LHCN-M2 (cell line): Measurements from ENCODE around the gene ASPN. TPM values are rescaled to one million over a fixed set of nuclear protein-coding genes. Genes with fewer than 3 reads are reported as not detected.
"Not testable (repeated sequence)": the region's sequence is repeated elsewhere in the genome, so short reads cannot be mapped to it uniquely, and the experiment has no call there.

Experiments used
- DNase-seq: peaks from one replicate; pipeline ENCODE4 v3.0.0-alpha.2; 2012; ENCODE audit warnings: low read depth
- total RNA-seq: library from RNA; depleted of rRNA; stranded (reverse); fragments of >200 nt; gene quantifications from 2 replicates; pipeline ENCODE4 v1.2.3, GENCODE V29; 2014; rRNA removed

ASPN gene
- total RNA-seq, 1 experiment from 2014 or later, result not detected

DNA sequence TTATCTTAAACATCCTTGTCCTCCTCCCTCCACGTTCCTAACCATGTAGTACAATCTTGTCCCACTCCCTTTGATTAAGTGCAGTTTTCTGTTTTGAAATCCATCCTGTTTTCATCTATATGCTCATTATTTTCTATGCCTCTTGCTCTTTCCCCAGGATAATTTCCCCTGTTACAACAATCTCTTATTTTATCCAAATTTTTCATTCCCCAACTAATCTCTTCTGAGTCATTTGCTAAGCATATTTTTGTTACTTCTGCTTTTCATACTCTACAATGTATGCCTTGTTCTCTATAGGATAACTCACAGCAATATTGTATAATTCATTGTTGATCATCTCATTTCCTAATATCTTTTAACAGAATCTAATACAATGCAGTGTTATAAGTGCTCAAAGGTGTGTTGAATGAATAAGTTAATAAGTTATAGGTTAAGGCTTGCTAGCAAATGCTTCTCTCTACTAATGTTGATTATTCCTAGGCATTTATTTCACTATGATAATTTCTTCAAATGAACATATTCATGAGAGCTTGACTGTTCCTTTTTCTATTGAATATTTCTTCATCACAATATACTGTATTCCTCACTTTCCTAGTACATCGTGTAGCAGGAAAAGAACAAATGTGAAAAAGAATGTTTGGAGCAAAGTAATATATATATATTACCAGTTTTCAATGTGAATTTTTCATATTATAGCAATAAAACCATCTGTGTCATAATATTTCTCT is 59.5 kb downstream of the ASPN start:
- DNase-seq, result no peak

DNA sequence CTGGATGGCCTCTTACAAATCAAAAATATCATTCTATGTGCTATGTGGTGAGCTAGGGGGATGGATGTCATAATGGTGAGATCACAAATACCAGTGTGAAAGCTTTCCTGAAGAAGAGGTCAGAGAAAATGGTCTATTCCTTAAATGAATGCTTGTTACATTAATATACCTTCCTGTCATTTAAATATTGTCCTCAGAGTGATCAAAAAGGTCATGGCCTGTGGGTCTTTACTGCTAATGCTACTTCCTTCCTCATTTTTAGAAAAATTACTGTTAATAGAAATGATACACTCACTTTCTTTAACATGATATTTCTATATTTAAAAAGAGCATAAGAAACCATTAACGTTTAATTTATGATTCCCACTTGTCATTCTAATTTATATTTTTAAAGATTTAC is 67.7 kb downstream of the ASPN start:
- no peak for DNase-seq

DNA sequence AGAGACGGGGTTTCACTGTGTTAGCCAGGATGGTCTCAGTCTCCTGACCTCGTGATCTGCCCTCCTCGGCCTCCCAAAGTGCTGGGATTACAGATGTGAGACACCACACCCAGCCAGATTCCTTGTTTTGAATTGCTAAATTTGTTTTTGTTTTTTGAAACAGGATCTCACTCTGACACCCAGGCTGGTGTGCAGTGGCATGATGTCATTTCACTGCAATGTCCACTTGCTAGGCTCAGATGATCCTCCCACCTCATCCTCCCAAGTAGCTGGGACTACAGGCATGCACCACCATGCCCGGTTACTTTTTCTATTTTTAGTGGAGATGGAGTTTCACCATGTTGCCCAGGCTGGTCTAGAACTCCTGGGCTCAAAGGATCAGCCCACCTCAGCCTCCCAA is 71.1 kb downstream of the ASPN start:
- DNase-seq, result not testable (repeated sequence)

DNA sequence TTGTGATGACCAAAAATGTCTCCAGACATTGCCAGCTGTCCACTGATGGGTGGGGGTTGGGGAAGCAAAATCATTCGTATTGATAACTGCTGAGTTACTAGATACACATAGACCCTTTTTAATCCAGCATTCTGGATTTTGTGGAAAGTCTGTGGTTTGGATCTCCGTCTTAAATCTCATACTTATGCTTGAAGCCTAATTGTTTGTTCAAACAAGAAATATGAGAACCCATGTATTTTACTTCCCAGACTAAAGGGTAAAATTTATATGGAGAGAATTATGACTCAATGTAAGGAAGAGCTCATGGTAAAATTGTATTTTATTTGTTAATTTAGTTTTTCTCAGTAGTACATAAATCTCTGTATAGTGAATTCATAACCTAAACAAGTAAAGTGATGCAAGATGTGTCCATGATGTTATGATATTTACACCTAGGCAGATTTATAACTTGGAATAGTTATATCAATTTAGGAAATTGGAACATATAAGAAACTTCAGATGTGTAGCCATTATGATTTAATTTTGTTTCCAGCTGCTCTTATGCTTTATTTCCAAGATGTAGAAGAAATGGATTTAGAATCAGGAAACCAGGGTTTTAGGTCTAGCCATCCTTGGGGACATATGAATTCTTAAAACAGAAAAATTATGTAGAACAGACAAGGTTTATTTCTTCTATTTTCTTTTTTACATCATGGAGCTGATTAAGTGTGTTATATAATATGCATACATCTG is 73.4 kb downstream of the ASPN start:
- no peak for DNase-seq

DNA sequence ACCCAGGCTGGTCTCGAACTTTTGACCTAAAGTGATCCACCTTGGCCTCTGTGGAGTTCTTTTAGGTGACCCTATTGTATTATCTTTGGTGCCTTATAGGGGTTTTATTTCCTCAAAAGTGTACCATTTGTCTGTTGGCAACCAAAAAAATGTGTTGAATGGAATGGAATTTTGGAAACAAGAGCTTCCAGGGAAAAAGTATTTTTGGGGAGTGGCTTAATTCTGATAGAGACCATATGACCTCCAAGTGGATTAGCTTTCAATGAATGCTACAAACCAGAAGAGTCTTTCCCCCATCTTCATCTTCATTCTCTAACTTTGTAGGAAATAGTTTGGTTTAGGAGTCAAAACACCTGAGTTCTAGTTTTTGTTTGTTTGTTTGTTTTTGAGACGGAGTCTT is 74.5 kb downstream of the ASPN start:
- no peak for DNase-seq

DNA sequence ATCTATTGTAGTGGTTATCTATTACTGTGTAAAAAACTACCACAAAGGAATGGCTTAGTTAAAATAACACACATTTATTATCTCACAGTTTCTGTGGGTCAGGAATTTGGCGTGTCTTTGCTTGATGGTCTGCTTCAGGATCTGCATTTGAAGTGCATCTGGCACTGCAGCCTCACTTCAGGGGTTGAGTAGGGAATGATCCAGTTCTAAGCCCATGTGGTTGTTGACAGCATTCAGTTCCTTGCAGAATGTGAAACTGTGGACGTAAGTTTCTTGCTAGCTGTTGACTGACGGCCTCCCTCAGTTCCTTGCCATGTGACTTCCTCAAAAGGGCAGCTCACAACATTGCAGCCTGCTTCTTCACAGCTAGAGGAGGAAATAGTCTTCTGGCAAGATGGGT is 75.8 kb downstream of the ASPN start:
- DNase-seq, result no peak

Other genes with a start within 250 kb of the ASPN start
- 179 and 183 TPM in 2 replicates for gene IARS1, start 188.8 kb downstream of the ASPN start, total RNA-seq
- gene NOL8, start 157.2 kb downstream of the ASPN start, total RNA-seq, result 25.5 and 27.3 TPM in 2 replicates
- gene CENPP, start 156.6 kb downstream of the ASPN start, total RNA-seq, result 12.0 and 14.6 TPM in 2 replicates
- not detected in 2 replicates for gene OGN, start 77.9 kb downstream of the ASPN start, total RNA-seq
- gene OMD, start 58.0 kb downstream of the ASPN start, total RNA-seq, result 0.06 TPM in 1 of 2 replicates, not detected in the other
- gene ECM2, start 53.5 kb upstream of the ASPN start, total RNA-seq, result 0.38 and 0.92 TPM in 2 replicates
- 13.1 and 18.0 TPM in 2 replicates for gene IPPK, start 187.6 kb upstream of the ASPN start, total RNA-seq